GM20000 (cell line): ENCODE data around the gene CACNA2D1.

Source experiments
- DNase-seq: peaks from one replicate; pipeline ENCODE4 v3.0.0; 2012; ENCODE audit warnings: low spot score
- TF ChIP-seq, protein P1 (sequence below): IDR thresholded peaks from 2 replicates; pipeline ENCODE4 v1.5.1; 2012; ENCODE audit warnings: mild to moderate bottlenecking, control low read depth; ENCODE audit errors: extremely low read depth, missing control alignments

Gene CACNA2D1

DNA sequence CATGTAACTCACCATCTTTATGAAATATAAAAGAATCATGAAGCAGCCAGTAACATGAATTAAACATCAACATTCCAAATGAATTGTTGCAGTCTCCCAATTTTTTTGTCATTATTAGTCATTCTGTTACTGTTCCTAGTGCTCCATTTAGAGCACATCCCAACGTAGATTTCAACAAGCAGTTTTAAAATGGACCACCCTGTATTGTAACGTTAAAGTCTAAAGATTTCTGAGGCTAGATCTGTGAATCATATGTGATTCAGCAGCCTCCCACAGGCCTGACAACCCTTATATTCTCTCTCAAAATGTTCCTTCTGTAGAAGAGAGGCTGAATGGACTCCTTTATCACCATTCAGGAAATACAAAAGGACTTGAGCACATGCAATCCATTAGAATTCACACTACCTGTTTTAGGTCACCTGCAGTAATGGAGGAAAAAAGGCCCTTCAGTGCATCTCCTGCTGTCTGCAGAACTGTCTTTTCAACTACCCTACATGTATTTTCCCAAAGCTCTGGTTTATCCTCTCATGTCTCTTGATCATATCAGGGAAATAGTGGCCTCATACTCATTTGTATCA, 81.4 kb downstream of the CACNA2D1 start:
- TF ChIP-seq, protein P1, sequence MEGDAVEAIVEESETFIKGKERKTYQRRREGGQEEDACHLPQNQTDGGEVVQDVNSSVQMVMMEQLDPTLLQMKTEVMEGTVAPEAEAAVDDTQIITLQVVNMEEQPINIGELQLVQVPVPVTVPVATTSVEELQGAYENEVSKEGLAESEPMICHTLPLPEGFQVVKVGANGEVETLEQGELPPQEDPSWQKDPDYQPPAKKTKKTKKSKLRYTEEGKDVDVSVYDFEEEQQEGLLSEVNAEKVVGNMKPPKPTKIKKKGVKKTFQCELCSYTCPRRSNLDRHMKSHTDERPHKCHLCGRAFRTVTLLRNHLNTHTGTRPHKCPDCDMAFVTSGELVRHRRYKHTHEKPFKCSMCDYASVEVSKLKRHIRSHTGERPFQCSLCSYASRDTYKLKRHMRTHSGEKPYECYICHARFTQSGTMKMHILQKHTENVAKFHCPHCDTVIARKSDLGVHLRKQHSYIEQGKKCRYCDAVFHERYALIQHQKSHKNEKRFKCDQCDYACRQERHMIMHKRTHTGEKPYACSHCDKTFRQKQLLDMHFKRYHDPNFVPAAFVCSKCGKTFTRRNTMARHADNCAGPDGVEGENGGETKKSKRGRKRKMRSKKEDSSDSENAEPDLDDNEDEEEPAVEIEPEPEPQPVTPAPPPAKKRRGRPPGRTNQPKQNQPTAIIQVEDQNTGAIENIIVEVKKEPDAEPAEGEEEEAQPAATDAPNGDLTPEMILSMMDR, result no peak
- DNase-seq, result no peak

DNA sequence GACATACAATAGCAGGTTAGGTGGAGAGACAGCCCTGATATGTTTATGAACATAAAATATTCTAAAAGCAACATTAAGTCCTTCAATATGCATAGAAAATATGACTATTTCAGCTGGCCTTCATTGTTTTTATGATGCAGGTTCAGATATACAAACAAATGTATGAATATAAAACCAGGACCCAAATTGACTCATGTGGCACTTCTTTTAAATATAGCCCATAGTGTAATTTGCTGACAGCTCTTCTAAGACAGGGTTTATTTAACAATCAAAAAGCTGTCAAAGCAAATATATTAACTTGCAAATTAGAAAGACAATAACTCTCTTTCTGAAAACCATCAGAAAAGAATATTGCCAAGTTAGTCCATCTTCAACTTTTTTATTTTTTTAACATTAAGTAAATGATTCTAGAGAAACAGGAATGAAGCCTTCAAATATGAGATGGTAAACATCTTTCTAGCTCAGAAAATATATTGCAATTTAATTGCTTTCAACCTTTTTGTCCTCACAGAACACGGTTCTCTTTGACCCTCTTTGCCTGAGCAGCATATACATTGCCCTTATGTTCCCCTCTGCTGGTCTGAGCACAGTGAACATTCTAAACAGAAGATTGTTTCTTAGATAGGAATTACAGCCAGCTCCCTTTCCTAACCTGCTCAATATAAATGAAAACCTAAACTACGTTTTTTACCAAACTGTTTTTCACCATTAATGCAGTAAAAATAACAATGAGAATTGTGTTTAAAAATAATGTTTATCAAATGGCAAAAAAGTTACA, 82.8 kb downstream of the CACNA2D1 start:
- no peak for DNase-seq
- TF ChIP-seq, protein P1, result no peak

DNA sequence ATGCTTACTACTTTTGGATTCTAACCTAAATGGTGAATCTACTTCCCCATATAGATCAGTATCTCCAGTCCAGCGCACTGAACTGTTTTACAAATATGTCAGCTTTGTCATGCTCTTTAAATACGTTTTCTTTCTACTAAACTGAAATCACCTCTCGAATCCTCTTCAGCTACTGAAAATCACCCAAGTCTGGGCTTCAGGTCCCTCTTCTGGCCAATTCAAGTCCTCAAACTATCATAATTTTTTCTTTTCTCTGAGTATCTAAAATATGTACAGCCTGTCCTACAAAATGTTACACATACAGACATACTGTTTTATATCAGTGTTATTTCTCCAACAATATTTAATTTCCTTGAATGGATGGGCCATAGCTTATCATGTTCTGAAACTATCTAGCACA, 84.2 kb downstream of the CACNA2D1 start:
- TF ChIP-seq, protein P1, result no peak
- DNase-seq, result no peak

DNA sequence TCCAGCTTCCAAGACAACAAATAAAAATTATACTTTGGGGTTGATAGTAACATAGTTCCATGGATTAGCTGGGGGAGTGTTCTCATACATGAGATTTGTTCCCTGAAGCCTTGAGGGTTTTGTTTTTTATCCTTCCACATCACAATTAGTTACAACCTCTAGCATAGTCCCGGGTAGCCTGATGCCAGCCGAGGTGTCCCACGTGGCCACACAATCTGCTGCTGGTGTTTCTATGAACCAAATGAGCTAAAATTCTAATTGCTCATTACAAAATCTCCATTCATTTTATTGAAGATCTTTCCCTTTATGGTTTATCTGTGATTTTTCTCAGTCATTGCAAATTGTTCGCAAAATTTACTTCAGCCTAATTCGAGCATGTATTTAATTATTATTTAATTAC, 84.7 kb downstream of the CACNA2D1 start:
- TF ChIP-seq, protein P1, result no peak
- no peak for DNase-seq

DNA sequence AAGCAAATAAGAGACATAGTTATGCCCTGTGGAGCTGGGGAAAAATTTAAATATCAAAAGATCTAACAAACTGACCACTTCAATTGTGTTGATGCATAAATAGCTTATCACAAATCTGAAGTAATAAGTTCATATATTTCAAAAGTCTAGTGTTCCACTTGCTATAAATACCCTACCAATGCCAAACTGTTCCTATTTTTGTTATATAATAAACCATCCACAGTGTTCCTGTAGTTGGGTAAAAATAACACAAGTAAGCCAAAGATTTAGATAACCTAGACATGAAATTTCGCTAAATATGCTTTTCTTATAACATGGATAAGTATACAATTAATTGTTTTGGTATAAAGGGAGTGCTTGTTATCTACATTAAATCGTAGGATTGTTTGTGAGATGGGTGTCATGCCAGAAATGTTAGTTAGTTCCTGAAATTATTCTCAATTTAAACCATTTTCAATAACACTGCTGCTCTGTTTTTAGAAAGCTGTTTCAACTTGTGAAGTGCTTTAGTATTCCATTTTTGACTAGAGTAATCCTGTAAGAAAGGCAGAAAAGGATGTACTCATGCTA, 85.5 kb downstream of the CACNA2D1 start:
- no peak for DNase-seq
- TF ChIP-seq, protein P1, result no peak

DNA sequence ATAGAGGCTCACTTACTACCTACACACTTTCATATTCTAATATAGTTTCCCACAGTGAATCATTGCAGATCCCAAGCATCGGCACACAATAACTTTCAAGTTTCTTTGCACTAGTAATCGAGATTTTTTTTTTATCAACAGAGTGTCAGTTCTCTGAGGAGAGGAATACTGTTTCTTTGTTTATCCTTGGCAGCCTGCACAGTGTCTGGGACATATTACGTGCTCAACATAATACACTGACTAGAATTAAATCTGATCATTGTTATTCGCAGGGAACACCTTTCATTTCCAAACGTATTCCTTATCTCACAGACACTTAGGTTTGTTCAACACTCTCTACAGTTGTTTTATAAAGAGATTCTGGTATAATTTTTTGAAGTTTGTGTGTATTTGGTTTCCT, 95.3 kb downstream of the CACNA2D1 start:
- DNase-seq, result no peak
- TF ChIP-seq, protein P1, result no peak

DNA sequence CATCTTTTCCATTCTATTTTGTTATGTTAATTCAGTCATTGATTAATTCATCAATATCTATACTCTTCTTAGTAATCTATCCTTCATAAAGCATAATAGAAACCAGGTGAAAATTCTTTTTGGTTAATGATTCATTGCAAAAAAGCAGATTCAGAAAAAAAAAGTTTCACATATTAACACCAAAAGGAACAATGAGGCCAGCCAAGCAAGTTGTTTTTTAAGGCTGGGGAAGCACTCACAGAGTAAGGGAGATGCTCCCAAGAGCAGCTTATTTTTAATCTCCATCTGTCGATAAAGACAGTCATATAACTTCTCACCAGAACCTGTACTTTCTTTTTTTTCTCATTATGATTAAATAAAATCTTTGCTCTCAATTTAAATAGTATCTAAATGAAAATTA, 95.8 kb downstream of the CACNA2D1 start:
- TF ChIP-seq, protein P1, result no peak
- DNase-seq, result no peak
